HepG2 (cell line): ENCODE data around the gene HINT1. TPM values are rescaled to one million over a fixed set of nuclear protein-coding genes. Genes with fewer than 3 reads are reported as not detected.

Experiments used
- ARNTL ChIP-seq: sonication (generic); formaldehyde crosslinking; IDR thresholded peaks from 2 replicates; pipeline ENCODE4 v1.4.0; 2020; ENCODE audit warnings: mild to moderate bottlenecking, missing genetic modification reagents
- DZIP1 ChIP-seq: sonication (generic); formaldehyde crosslinking; IDR thresholded peaks from 2 replicates; pipeline ENCODE4 v1.5.0; 2020; ENCODE audit warnings: mild to moderate bottlenecking, missing genetic modification reagents
- ERF ChIP-seq: IDR thresholded peaks from 2 replicates; pipeline ENCODE4 v1.6.1; 2018; ENCODE audit warnings: missing biosample characterization, missing genetic modification reagents
- GMEB1 ChIP-seq: sonication (generic); formaldehyde crosslinking; IDR thresholded peaks from 2 replicates; pipeline ENCODE4 v1.5.1; 2020; ENCODE audit warnings: missing genetic modification reagents, mild to moderate bottlenecking, borderline replicate concordance
- HMGXB3 ChIP-seq: sonication (generic); formaldehyde crosslinking; IDR thresholded peaks from 2 replicates; pipeline ENCODE4 v1.4.0; 2020; ENCODE audit warnings: missing genetic modification reagents, borderline replicate concordance
- HOXD1 ChIP-seq: sonication (generic); formaldehyde crosslinking; IDR thresholded peaks from 2 replicates; pipeline ENCODE4 v1.5.0; 2020; ENCODE audit warnings: missing genetic modification reagents
- MAX ChIP-seq: IDR thresholded peaks from 2 replicates; pipeline ENCODE4 v1.6.1; 2012; ENCODE audit warnings: inconsistent platforms
- NFYB ChIP-seq: sonication (generic); formaldehyde crosslinking; IDR thresholded peaks from 2 replicates; pipeline ENCODE4 v1.4.0; 2020; ENCODE audit warnings: missing genetic modification reagents
- NRL ChIP-seq: sonication (generic); formaldehyde crosslinking; IDR thresholded peaks from 2 replicates; pipeline ENCODE4 v1.5.0; 2020; ENCODE audit warnings: missing genetic modification reagents, mild to moderate bottlenecking, moderate library complexity, borderline replicate concordance
- REXO4 ChIP-seq: sonication (generic); formaldehyde crosslinking; IDR thresholded peaks from 2 replicates; pipeline ENCODE4 v1.8.0; 2022; ENCODE audit warnings: missing genetic modification reagents, mild to moderate bottlenecking, borderline replicate concordance
- TFAP4 ChIP-seq: sonication (generic); IDR thresholded peaks from 2 replicates; pipeline ENCODE4 v1.6.1; 2016; ENCODE audit warnings: low read depth, borderline replicate concordance
- TOE1 ChIP-seq: sonication (generic); formaldehyde crosslinking; IDR thresholded peaks from 2 replicates; pipeline ENCODE4 v1.4.0; 2020; ENCODE audit warnings: mild to moderate bottlenecking, missing genetic modification reagents
- ZBTB10 ChIP-seq: sonication (generic); formaldehyde crosslinking; IDR thresholded peaks from 2 replicates; pipeline ENCODE4 v1.4.0; 2020; ENCODE audit warnings: missing genetic modification reagents, borderline replicate concordance
- ZMAT3 ChIP-seq: sonication (generic); formaldehyde crosslinking; conservative IDR thresholded peaks from 2 replicates; pipeline ENCODE4 v1.7.0; 2021; ENCODE audit warnings: missing genetic modification reagents
- ZNF598 ChIP-seq: sonication (generic); formaldehyde crosslinking; IDR thresholded peaks from 2 replicates; pipeline ENCODE4 v1.5.1; 2020; ENCODE audit warnings: mild to moderate bottlenecking, missing genetic modification reagents, borderline replicate concordance
- polyA plus RNA-seq, 8 experiments: library from polyadenylated mRNA; depleted of rRNA in 3 of 8; stranded (reverse) in 7 of 8; unstranded in 1 of 8; fragments of >200 nt; fragmentation: Illumina TruSeq in 4 of 8; extraction: Trizol in 4 of 8; gene quantifications; 2 replicates each; pipeline versions ENCODE4 v1.2.1 to v1.2.3, GENCODE V29; 2011 to 2016; ENCODE audit warnings: low read depth in 4 of 8, missing spikeins in 1 of 8, mixed read lengths in 1 of 8; ENCODE audit not compliant: insufficient read depth in 1 of 8
- total RNA-seq, 5 experiments: library from RNA; depleted of rRNA; stranded (reverse); fragments of >200 nt; fragmentation: Illumina TruSeq; extraction: Trizol; gene quantifications; 2 replicates each; pipeline ENCODE4 v1.2.3, GENCODE V29; 2016; ENCODE audit warnings: low read depth in 1 of 5

Gene HINT1
- total and polyA plus RNA-seq, 2 of the 13 experiments (the other 11 are each of a cell fraction or from before 2014, with no cell fraction given) = 428 to 997 TPM

GRCh38 chr5:131170540-131171275 lies 5.7 kb upstream of the HINT1 start, which contains the start of gene LYRM7 (continued):
- TF ChIP-seq GMEB1 (CRISPR knock-in tag) (peak; percentile 66; the same call in 1 of the 2 replicates), HOXD1 (no peak), ERF (CRISPR knock-in tag) (peak; percentile 62; the same call in 1 of the 2 replicates), DZIP1 (CRISPR knock-in tag) (no peak), MAX (peak; percentile 30), ARNTL (CRISPR knock-in tag) (no peak), TOE1 (CRISPR knock-in tag) (0 out of 2 replicates have a peak, but pooled peaks have one; percentile 48), NRL (CRISPR knock-in tag) (no peak; the same call in 1 of the 2 replicates), REXO4 (CRISPR knock-in tag) (no peak), ZBTB10 (CRISPR knock-in tag) (peak; percentile 41; the same call in 1 of the 2 replicates), ZNF598 (peak; percentile 30; the same call in 1 of the 2 replicates), NFYB (CRISPR knock-in tag) (peak; percentile 89), ZMAT3 (CRISPR knock-in tag) (peak; percentile 88), HMGXB3 (CRISPR knock-in tag) (peak; percentile 96), TFAP4 (peak; percentile 27; the same call in 1 of the 2 replicates)
